Measurements from ENCODE around the gene HNF1A.

HNF1A gene

GRCh38 chr12:120990487-120991055 is 12.2 kb downstream of the HNF1A start:
- H3K4me3 ChIP-seq (ENCODE audit: low read depth, low read length), result no peak overlapping the region
- TF ChIP-seq CTCF (IDR thresholded peaks at IDR 0.05; ENCODE audit: borderline replicate concordance, insufficient read depth, low read depth, low read length), result no peak

GRCh38 chr12:120991965-120992364 is 13.6 kb downstream of the HNF1A start:
- TF ChIP-seq CTCF (IDR thresholded peaks at IDR 0.05; ENCODE audit: borderline replicate concordance, insufficient read depth, low read depth, low read length), result no peak
- H3K4me3 ChIP-seq (ENCODE audit: low read depth, low read length), result no peak overlapping the region

GRCh38 chr12:120992989-120993388 is 14.6 kb downstream of the HNF1A start:
- H3K4me3 ChIP-seq (ENCODE audit: low read depth, low read length), result no peak overlapping the region
- no peak for TF ChIP-seq CTCF (IDR thresholded peaks at IDR 0.05; ENCODE audit: borderline replicate concordance, insufficient read depth, low read depth, low read length)

- H3K4me3 ChIP-seq (ENCODE audit: low read depth, low read length), result no peak overlapping the region
- TF ChIP-seq CTCF (IDR thresholded peaks at IDR 0.05; ENCODE audit: borderline replicate concordance, insufficient read depth, low read depth, low read length), result no peak
Measured at GRCh38 chr12:120993496-120993895, 15.2 kb downstream of the HNF1A start.

GRCh38 chr12:120994059-120994458 is 15.7 kb downstream of the HNF1A start:
- TF ChIP-seq CTCF (IDR thresholded peaks at IDR 0.05; ENCODE audit: borderline replicate concordance, insufficient read depth, low read depth, low read length), result no peak
- H3K4me3 ChIP-seq (ENCODE audit: low read depth, low read length), result no peak overlapping the region

- no peak for TF ChIP-seq CTCF (IDR thresholded peaks at IDR 0.05; ENCODE audit: borderline replicate concordance, insufficient read depth, low read depth, low read length)
- H3K4me3 ChIP-seq (ENCODE audit: low read depth, low read length), result no peak overlapping the region
Measured at GRCh38 chr12:120994589-120995337, 16.4 kb downstream of the HNF1A start.

- no peak for TF ChIP-seq CTCF (IDR thresholded peaks at IDR 0.05; ENCODE audit: borderline replicate concordance, insufficient read depth, low read depth, low read length)
- H3K4me3 ChIP-seq (ENCODE audit: low read depth, low read length), result no peak overlapping the region
Measured at GRCh38 chr12:120996133-120996746, 17.9 kb downstream of the HNF1A start.

All from GM12875 (cell line).